Suppressor macrophage treated with lipopolysaccharide for 4 hours (primary cell): Measurements from ENCODE around the gene ST14.
A peak's percentile ranks its signal among the peaks of the same experiment; 100 is the strongest.
"Not testable (repeated sequence)": the region's sequence is repeated elsewhere in the genome, so short reads cannot be mapped to it uniquely, and the experiment has no call there.

Experiments
- DNase-seq: peaks from one replicate; pipeline ENCODE4 v3.0.0-alpha.2; 2020

ST14 gene

GRCh38 chr11:130189492-130190210, 30.1 kb downstream of the ST14 start:
- DNase-seq: peak; percentile 36

GRCh38 chr11:130190371-130190881, 30.8 kb downstream of the ST14 start:
- DNase-seq: no peak

- no peak for DNase-seq
Observed at GRCh38 chr11:130191896-130192295, 32.3 kb downstream of the ST14 start.

DNA sequence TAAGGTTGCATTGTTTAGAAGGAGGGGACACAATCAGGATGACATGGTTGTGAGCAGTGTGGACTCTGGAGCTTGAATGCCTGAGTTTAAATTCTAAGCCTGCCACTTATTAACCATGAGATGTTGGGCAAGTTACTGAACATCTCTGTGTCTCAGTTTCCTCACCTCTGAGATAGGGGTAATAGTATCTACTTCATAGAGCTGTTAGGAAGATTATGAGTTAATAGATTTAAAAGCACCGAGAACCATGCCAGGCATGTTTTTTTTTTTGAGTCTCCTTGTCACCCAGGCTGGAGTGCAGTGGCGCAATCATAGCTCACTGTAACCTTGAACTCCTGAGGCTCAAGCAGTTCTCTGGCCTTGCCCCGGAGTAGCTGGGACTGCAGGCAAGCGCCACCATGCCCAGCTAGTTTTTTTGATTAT, 33.3 kb downstream of the ST14 start:
- DNase-seq: no peak

DNA sequence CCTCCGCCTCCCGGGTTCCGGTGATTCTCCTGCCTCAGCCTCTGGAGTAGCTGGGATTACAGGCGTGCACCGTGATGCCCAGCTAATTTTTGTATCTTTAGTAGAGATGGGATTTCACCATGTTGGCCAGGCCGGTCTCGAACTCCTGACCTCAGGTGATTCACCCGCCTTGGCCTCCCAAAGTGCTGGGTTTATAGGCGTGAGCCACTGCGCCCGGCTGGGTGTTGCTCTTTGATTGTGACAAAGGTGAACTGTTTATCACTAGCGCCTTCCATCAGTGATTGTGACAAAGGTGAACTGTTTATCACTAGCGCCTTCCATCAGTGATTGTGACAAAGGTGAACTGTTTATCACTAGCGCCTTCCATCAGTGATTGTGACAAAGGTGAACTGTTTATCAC, 34.0 kb downstream of the ST14 start:
- not testable (repeated sequence) for DNase-seq

DNA sequence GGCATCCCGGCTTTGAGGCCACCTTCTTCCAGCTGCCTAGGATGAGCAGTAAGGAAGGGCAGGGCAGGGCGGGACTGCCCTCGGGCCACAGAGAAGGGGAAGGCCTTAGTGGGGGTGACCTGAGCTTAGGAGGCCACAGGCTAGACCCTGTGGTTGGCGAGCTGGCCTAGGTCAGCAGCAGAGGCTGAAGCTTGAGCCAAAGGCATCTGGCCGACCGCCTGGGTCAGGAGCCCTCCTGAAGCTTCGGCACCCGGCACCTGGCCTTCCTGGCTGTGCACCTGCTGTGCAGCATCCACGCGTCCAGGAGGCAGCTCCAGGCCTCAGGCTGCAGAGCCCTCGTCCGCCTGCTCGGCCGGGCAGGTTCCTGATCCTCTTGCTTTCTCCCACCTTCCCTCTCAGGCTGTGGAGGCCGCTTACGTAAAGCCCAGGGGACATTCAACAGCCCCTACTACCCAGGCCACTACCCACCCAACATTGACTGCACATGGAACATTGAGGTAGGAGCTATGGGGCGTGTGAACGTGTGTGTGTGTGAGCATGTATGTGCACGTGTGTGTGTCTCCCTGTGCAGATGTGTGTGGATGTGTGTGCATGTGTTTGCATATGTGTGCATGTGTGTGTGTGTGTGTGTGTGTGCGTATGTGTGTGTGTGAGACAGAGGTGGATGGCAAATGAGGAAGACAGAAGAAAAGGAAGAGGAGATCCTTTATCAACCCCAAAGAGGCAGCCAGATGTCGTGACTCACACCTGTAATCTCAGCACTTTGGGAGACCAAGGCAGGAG, 34.9 kb downstream of the ST14 start:
- no peak for DNase-seq

DNA sequence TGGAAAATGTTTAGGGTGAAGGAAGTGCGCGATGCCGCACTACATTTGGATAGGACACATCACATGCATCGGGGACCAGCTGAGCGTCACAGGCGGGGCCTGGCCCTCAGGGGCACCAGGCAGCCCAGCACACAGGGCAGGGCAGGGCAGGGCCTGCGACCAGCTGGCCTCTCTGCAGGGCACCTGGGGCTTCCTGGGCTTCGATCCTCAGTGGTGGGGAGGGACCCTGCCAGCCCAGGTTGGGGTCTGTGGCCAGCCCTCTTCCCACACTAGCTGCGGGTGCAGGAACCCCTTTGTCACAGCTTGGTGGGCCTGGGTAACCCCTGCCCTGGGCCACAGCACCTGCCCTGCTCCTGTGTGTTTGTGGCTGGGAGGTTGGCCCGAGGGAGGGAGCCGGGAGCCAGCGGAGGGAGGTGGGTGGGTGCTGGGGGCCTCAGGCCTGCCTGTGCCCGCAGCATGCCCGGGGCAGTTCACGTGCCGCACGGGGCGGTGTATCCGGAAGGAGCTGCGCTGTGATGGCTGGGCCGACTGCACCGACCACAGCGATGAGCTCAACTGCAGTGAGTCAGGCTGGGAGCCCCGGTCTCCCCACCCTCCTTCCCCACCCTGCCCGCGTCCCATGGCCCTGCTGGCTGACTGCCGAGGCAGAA, 37.9 kb downstream of the ST14 start:
- DNase-seq: no peak

- DNase-seq: no peak
Observed at GRCh38 chr11:130198292-130198691, 38.7 kb downstream of the ST14 start.

- no peak for DNase-seq
Observed at GRCh38 chr11:130198964-130199363, 39.4 kb downstream of the ST14 start.

DNA sequence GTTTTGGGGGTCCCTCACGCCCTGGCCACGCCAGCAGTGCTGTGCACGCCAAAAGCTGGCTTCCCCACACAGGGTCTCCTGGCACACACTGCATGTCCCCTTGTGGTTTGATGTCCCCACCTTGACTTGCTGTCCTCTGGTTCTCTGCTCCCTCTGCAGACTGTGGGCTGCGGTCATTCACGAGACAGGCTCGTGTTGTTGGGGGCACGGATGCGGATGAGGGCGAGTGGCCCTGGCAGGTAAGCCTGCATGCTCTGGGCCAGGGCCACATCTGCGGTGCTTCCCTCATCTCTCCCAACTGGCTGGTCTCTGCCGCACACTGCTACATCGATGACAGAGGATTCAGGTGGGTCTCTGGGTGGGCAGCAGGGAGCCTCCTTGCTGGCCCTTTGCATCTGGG, 40.2 kb downstream of the ST14 start:
- no peak for DNase-seq

DNA sequence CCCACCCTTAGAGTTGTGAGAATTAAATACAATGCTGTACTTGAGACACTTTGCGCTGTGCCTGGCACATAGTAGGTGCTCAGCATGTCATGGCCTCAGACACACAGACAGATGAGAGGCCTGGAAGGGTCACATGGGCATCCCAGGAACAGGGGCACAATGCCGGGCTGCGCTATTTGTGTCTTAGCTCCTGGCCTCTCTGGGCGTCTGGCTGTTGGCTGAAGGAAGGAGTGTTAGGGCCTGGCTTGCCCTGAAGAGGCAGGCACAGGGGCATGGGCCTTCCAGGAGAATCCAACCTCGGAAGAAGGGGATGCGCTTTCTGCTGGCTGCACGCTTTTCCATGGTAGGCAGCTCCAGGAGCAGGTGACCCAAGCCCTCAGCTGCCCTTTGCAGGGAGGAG, 41.4 kb downstream of the ST14 start:
- DNase-seq: no peak

DNA sequence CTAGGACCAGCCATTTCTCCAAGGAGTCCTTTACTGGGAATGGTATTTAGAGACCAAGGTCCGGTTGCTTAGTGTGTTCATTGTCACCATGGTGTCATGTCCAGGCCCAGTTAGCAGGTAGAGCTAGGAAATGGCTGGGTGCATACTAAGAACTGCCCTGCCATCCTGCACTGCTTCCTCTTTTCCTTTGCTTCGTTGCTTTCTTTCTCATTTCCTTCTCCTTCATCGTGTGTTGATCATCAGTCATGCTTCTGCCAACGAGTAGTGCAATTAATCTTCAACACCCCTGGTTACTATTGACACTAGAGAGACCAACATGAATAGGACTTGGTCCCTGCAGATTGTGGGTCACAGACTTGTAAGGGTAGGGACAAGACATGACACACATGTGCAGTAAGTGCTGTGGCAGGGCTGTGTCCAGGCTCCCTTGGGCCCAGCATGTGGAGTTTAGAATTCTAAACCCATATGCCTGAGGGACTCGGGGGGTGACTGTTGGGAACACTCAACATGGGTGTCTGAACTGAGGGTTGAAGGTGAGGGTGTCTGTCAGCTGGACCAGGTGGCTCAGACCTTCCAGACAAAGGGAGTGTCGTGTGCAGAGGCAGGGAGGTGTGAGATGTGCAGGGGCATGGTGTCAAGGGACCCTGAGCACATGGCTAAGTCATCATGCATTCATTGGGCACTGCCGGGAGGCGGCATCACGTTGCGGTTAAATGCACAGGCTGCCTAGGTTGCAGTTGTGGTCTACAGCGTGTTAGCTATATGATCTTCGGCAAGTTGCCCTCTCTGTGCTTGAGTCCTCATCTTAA, 42.6 kb downstream of the ST14 start:
- peak; percentile 46 for DNase-seq

DNA sequence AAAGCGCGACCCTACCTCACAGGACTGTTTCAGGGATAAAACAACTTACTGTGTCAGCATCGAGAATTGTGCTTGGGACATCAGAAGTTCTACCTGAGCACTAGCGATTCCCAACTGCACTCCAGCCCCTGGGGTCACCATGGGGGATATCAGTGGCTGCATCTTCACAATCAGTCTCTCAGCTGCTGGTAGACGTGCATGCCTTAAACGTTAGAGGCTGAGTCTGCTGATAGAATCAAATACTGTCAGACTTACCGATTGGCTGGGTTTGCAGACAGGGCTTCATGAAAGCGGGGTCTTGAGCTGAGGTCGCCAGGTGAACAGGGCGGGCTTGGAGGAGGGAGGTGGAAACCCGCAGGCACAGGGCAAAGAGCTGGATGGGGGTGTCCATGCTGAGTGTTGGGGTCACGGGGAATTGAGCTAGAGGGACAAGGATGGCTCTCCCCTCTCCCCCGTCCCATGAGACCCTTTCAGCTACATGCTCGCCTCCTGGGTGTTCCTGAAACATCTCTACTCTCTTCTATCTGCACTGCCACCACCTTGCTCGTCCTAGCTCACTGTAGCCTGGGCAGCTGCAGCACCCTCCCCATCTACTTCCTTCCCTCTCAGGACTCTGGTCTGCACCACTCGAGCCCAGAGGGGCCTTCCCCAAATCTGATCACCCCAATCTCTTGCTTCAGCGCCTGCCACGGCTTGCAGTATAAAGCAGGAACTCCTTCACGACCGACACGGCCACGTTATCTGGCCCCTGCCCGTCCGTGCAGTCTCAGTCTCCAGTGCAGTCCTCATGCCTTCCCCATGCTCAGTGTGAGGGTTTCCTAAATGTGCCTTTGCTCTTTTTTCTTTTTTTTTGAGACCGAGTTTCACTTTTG, 43.5 kb downstream of the ST14 start:
- DNase-seq: no peak

GRCh38 chr11:130203766-130204702, 44.5 kb downstream of the ST14 start:
- no peak for DNase-seq

GRCh38 chr11:130204703-130205095, 45.1 kb downstream of the ST14 start:
- DNase-seq: no peak

GRCh38 chr11:130206141-130206540, 46.6 kb downstream of the ST14 start:
- DNase-seq: no peak

GRCh38 chr11:130208241-130209127, 48.9 kb downstream of the ST14 start:
- DNase-seq: no peak

- DNase-seq: no peak
Observed at GRCh38 chr11:130209128-130209932, 49.7 kb downstream of the ST14 start.
